Heart right ventricle (tissue), 16 donors: Measurements from ENCODE around the gene MMP11. TPM values are rescaled to one million over a fixed set of nuclear protein-coding genes. Genes with fewer than 3 reads are reported as not detected.

ENCODE experiments used
- ATAC-seq, 8 donors: fragments of 200-7000 bp; cut with Tn5 transposase; one replicate each; pipeline ENCODE4 v1.9.1; 2020; ENCODE audit warnings: mild to moderate bottlenecking in 8 of 8, moderate library complexity in 8 of 8, moderate number of reproducible peaks in 1 of 8
- DNase-seq, 2 donors: peaks; one replicate each; pipeline ENCODE4 v3.0.0-alpha.2; 2020
- H3K27ac ChIP-seq, 10 donors: fragments of 200-600 bp; sonication (generic) in 2 of 10; one replicate each; pipeline versions ENCODE4 v1.5.0 to v1.8.0; 2020 to 2022; ENCODE audit warnings: mild to moderate bottlenecking in 3 of 10
- H3K27me3 ChIP-seq, 7 donors: fragments of 200-600 bp; one replicate each; pipeline ENCODE4 v1.8.0; 2021 to 2022; ENCODE audit warnings: mild to moderate bottlenecking in 2 of 7
- H3K36me3 ChIP-seq, 9 donors: fragments of 200-600 bp; sonication (generic) in 1 of 9; one replicate each; pipeline versions ENCODE4 v1.5.0 to v1.8.0; 2020 to 2022; ENCODE audit warnings: mild to moderate bottlenecking in 2 of 9
- H3K4me1 ChIP-seq, 9 donors: fragments of 200-600 bp; sonication (generic) in 1 of 9; one replicate each; pipeline versions ENCODE4 v1.5.0 to v1.8.0; 2020 to 2022; ENCODE audit warnings: mild to moderate bottlenecking in 4 of 9
- H3K4me3 ChIP-seq, 10 donors: fragments of 200-600 bp; sonication (generic) in 2 of 10; one replicate each; pipeline versions ENCODE4 v1.5.0 to v1.8.0; 2020 to 2022; ENCODE audit warnings: mild to moderate bottlenecking in 7 of 10, moderate library complexity in 2 of 10
- H3K9me3 ChIP-seq, 11 donors: fragments of 200-600 bp in 10 of 11; sonication (generic) in 2 of 11; one replicate each; pipeline versions ENCODE4 v1.5.0 to v1.8.0; 2013 to 2022; ENCODE audit warnings: mild to moderate bottlenecking in 2 of 11, control low read depth in 1 of 11, moderate library complexity in 1 of 11
- CTCF ChIP-seq, 9 donors: fragments of 200-600 bp; sonication (generic) in 2 of 9; IDR thresholded peaks; one replicate each; pipeline versions ENCODE4 v1.5.0 to v1.8.0; 2021 to 2022; ENCODE audit warnings: antibody characterized with exemption in 9 of 9, mild to moderate bottlenecking in 5 of 9, moderate library complexity in 1 of 9
- WGBS, 2 donors: extraction: QIAGEN DNeasy Blood & Tissue Kit; methylation state at CpG; one replicate each; pipeline ENCODE4 v1.1.7; 2013; ENCODE audit warnings: inconsistent platforms in 1 of 2; 5-methylcytosine and 5-hydroxymethylcytosine counted together
- intact Hi-C, 10 donors: fragments of 100-400 bp; cut with DNase I; formaldehyde crosslinking; loops; one replicate each; pipeline versions ENCODE4 v1.11.1 to v1.14.2; 2022
- polyA plus RNA-seq, 2 donors: library from polyadenylated mRNA; stranded (reverse); fragments of 200-250 nt; gene quantifications; one replicate each; pipeline ENCODE4 v1.2.3, GENCODE V29; 2013
- total RNA-seq, 10 donors: library from RNA; stranded (reverse); fragmentation: NEBNext Ultra II Directional in 3 of 10; extraction: Animal tissue kit (Norgen Biotek cat#: 25700) in 3 of 10; gene quantifications; one replicate each; pipeline versions ENCODE4 v1.2.1 to v1.2.4, GENCODE V29; 2021 to 2023
- donor health status: Arrhythmogenic right ventricular cardiomyopathy.
- donor health status: ischemic (EF 13 %, LVEDD 7.1; RV severe dilation, severe dysfunction).
- donor health status: healthy with polysubstance abuse.
- donor health status: DM: no; HTN: yes; CAD: no.
- donor health status: DM: no; HTN: no; CAD: no.
- donor health status: ischemic (EF 25% LVEDD 6.9; RV normal size, moderate dysfunction).
- donor health status: ischemic (EF 25% LVEDD 5.7; RV mildly dilated, moderate dysfunction).
- donor health status: healthy.
- donor health status: DM: yes; HTN: yes; CAD: no.
- donor health status: Ischemic cardiomyopathy.
- donor health status: ischemic (EF 35%, LVEDD 5.7; RV mildly dilated, moderate dysfunction).
- donor health status: nonischemic (EF 11% LVEDD 7.7; RV severe dilation, severe dysfunction).
- donor health status: DM: yes; HTN: yes; CAD: no.
- donor health status: PGD.
- donor health status: ischemic (EF 29% LVEDD 5.4; RV normal size, mild dysfunction).
- donor health status: nonischemic (EF 23%, LVEDD 6.1; RV moderate dilation, normal function).

Gene MMP11
- total and polyA plus RNA-seq, 12 donors: 3.5 to 23.4 (median 7.9) TPM

- TF ChIP-seq CTCF (IDR thresholded peaks at IDR 0.05): no peak
- H3K9me3 ChIP-seq: no peaks in the 10 kb centered on the region
- no peak overlapping the region for H3K4me3 ChIP-seq
- 92 to 94% methylated on average over 20 of the region's 20 CpGs for WGBS, 2 donors
- peaks cover 0 to 13% (median 2%) of the 10 kb centered on the region in 9 donors for H3K4me1 ChIP-seq
- no peak overlapping the region for H3K27ac ChIP-seq
- DNase-seq (no peak), ATAC-seq (no peak)
- peaks cover 0 to 3% (median 0%) of the 10 kb centered on the region in 9 donors for H3K36me3 ChIP-seq
- intact Hi-C loops: no loop called here
- H3K27me3 ChIP-seq: no peaks in the 10 kb centered on the region
Measured at GRCh38 chr22:23780146-23780748, 7.6 kb downstream of the MMP11 start.

- intact Hi-C loops: no loop called here
- peaks cover 0 to 3% (median 0%) of the 10 kb centered on the region in 9 donors for H3K36me3 ChIP-seq
- 85 to 89% methylated on average over 15 of the region's 15 CpGs for WGBS, 2 donors
- H3K27ac ChIP-seq: no peak overlapping the region
- no peak for ATAC-seq
- peaks cover under 1 to 16% (median 3%) of the 10 kb centered on the region in 9 donors for H3K4me1 ChIP-seq
- TF ChIP-seq CTCF (IDR thresholded peaks at IDR 0.05): no peak
- no peak for DNase-seq
- no peaks in the 10 kb centered on the region for H3K9me3 ChIP-seq
- no peak overlapping the region for H3K4me3 ChIP-seq
- no peaks in the 10 kb centered on the region for H3K27me3 ChIP-seq
Measured at GRCh38 chr22:23781065-23781464, 8.4 kb downstream of the MMP11 start.

- no peaks in the 10 kb centered on the region for H3K9me3 ChIP-seq
- H3K4me1 ChIP-seq: peaks cover 4 to 21% (median 8%) of the 10 kb centered on the region in 9 donors
- no peaks in the 10 kb centered on the region for H3K27me3 ChIP-seq
- no peak overlapping the region for H3K27ac ChIP-seq
- TF ChIP-seq CTCF (IDR thresholded peaks at IDR 0.05): no peak
- intact Hi-C loops: no loop called here
- WGBS, 2 donors: 83 to 87% methylated on average over 14 of the region's 14 CpGs
- DNase-seq (no peak), ATAC-seq (peak in 2 of 8 donors; percentile 14 to 32)
- H3K4me3 ChIP-seq: no peak overlapping the region
- peaks cover 0 to 3% (median 0%) of the 10 kb centered on the region in 9 donors for H3K36me3 ChIP-seq
Measured at GRCh38 chr22:23781511-23782183, 9.0 kb downstream of the MMP11 start.

GRCh38 chr22:23782252-23782651 is 9.6 kb downstream of the MMP11 start:
- Histone ChIP-seq H3K4me1 (peaks cover 4 to 21% (median 8%) of the 10 kb centered on the region in 9 donors), H3K27ac (no peak overlapping the region), H3K36me3 (peaks cover 0 to 3% (median 0%) of the 10 kb centered on the region in 9 donors), H3K4me3 (no peak overlapping the region), H3K9me3 (no peaks in the 10 kb centered on the region), H3K27me3 (no peaks in the 10 kb centered on the region)
- DNase-seq (no peak), ATAC-seq (no peak)
- TF ChIP-seq CTCF (IDR thresholded peaks at IDR 0.05): no peak
- intact Hi-C loops: no loop called here
- 92 to 95% methylated on average over 16 of the region's 16 CpGs for WGBS, 2 donors
